ENCODE measurements around the gene ERCC2.

DNA sequence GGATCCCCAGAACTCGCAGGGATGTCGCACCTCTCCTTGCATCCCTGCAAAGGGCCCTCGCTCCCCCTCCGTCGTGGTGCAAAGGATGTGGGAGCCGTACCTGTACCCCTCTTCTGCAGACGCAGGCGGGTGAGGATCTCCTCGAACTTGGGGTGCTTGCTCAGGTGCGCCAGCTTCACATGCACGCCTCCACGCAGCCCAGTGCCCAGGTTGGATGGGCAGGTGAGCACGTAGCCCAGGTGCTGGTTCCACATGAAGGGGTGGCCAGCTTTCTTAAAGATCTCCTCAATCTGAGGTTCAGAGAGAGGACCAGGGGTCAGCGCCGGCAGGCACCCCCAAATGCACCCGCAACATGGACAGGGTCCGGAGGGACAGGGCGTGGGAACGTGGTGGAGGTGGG is 63.0 kb downstream of the ERCC2 start:
- TF ChIP-seq POLR2AphosphoS5 (IDR thresholded peaks at IDR 0.05; ENCODE audit: low read depth, low read length) (no peak), CTCF (IDR thresholded peaks at IDR 0.05; ENCODE audit: control extremely low read depth in 1 of 3, insufficient read depth in 1 of 3, low read depth in 1 of 3, low read length in 3 of 3) (no peak), JUND (IDR thresholded peaks at IDR 0.05; ENCODE audit: low read length) (no peak), CHD1 (IDR thresholded peaks at IDR 0.05; ENCODE audit: low read depth, low read length) (no peak), MAFK (IDR thresholded peaks at IDR 0.05; ENCODE audit: low read depth, low read length) (no peak), ATF3 (IDR thresholded peaks at IDR 0.05; ENCODE audit: insufficient read depth, low read depth, low read length) (no peak), HDAC6 (IDR thresholded peaks at IDR 0.05; ENCODE audit: low read depth, low read length) (no peak), MAX (IDR thresholded peaks at IDR 0.05) (no peak), EP300 (IDR thresholded peaks at IDR 0.05; ENCODE audit: borderline replicate concordance in 1 of 2, low read depth in 2 of 2, low read length in 2 of 2) (no peak), TEAD4 (IDR thresholded peaks at IDR 0.05; ENCODE audit: low read depth, low read length) (no peak), CREB1 (IDR thresholded peaks at IDR 0.05) (no peak), BRCA1 (IDR thresholded peaks at IDR 0.05; ENCODE audit: low read depth, low read length) (no peak), POLR2A (IDR thresholded peaks at IDR 0.05; ENCODE audit: control extremely low read depth in 1 of 2, low read depth in 2 of 2, low read length in 2 of 2) (no peak)
- TF ChIP-seq, protein P1, sequence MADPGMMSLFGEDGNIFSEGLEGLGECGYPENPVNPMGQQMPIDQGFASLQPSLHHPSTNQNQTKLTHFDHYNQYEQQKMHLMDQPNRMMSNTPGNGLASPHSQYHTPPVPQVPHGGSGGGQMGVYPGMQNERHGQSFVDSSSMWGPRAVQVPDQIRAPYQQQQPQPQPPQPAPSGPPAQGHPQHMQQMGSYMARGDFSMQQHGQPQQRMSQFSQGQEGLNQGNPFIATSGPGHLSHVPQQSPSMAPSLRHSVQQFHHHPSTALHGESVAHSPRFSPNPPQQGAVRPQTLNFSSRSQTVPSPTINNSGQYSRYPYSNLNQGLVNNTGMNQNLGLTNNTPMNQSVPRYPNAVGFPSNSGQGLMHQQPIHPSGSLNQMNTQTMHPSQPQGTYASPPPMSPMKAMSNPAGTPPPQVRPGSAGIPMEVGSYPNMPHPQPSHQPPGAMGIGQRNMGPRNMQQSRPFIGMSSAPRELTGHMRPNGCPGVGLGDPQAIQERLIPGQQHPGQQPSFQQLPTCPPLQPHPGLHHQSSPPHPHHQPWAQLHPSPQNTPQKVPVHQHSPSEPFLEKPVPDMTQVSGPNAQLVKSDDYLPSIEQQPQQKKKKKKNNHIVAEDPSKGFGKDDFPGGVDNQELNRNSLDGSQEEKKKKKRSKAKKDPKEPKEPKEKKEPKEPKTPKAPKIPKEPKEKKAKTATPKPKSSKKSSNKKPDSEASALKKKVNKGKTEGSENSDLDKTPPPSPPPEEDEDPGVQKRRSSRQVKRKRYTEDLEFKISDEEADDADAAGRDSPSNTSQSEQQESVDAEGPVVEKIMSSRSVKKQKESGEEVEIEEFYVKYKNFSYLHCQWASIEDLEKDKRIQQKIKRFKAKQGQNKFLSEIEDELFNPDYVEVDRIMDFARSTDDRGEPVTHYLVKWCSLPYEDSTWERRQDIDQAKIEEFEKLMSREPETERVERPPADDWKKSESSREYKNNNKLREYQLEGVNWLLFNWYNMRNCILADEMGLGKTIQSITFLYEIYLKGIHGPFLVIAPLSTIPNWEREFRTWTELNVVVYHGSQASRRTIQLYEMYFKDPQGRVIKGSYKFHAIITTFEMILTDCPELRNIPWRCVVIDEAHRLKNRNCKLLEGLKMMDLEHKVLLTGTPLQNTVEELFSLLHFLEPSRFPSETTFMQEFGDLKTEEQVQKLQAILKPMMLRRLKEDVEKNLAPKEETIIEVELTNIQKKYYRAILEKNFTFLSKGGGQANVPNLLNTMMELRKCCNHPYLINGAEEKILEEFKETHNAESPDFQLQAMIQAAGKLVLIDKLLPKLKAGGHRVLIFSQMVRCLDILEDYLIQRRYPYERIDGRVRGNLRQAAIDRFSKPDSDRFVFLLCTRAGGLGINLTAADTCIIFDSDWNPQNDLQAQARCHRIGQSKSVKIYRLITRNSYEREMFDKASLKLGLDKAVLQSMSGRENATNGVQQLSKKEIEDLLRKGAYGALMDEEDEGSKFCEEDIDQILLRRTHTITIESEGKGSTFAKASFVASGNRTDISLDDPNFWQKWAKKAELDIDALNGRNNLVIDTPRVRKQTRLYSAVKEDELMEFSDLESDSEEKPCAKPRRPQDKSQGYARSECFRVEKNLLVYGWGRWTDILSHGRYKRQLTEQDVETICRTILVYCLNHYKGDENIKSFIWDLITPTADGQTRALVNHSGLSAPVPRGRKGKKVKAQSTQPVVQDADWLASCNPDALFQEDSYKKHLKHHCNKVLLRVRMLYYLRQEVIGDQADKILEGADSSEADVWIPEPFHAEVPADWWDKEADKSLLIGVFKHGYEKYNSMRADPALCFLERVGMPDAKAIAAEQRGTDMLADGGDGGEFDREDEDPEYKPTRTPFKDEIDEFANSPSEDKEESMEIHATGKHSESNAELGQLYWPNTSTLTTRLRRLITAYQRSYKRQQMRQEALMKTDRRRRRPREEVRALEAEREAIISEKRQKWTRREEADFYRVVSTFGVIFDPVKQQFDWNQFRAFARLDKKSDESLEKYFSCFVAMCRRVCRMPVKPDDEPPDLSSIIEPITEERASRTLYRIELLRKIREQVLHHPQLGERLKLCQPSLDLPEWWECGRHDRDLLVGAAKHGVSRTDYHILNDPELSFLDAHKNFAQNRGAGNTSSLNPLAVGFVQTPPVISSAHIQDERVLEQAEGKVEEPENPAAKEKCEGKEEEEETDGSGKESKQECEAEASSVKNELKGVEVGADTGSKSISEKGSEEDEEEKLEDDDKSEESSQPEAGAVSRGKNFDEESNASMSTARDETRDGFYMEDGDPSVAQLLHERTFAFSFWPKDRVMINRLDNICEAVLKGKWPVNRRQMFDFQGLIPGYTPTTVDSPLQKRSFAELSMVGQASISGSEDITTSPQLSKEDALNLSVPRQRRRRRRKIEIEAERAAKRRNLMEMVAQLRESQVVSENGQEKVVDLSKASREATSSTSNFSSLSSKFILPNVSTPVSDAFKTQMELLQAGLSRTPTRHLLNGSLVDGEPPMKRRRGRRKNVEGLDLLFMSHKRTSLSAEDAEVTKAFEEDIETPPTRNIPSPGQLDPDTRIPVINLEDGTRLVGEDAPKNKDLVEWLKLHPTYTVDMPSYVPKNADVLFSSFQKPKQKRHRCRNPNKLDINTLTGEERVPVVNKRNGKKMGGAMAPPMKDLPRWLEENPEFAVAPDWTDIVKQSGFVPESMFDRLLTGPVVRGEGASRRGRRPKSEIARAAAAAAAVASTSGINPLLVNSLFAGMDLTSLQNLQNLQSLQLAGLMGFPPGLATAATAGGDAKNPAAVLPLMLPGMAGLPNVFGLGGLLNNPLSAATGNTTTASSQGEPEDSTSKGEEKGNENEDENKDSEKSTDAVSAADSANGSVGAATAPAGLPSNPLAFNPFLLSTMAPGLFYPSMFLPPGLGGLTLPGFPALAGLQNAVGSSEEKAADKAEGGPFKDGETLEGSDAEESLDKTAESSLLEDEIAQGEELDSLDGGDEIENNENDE (IDR thresholded peaks at IDR 0.05; ENCODE audit: insufficient replicate concordance, low read length): no peak
